Measurements from ENCODE around the gene GRAPL.
"Not testable (repeated sequence)": the region's sequence is repeated elsewhere in the genome, so short reads cannot be mapped to it uniquely, and the experiment has no call there.

The GRAPL gene

GRCh38 chr17:19112459-19112826 lies 14.9 kb upstream of the GRAPL start:
- H2BK5ac ChIP-seq (ENCODE audit: low read length); H4K5ac ChIP-seq (ENCODE audit: low read length); H3K23ac ChIP-seq (ENCODE audit: low read length); H3K79me1 ChIP-seq (ENCODE audit: low read length); H2BK120ac ChIP-seq (ENCODE audit: low read depth, low read length); H3K18ac ChIP-seq (ENCODE audit: low read length); H3K4ac ChIP-seq (ENCODE audit: low read depth, low read length); H3K79me2 ChIP-seq (ENCODE audit: control insufficient read depth, insufficient read depth, low read length); H3K56ac ChIP-seq (ENCODE audit: low read length); H2BK15ac ChIP-seq (replicated peaks; ENCODE audit: low read depth); H3K4me3 ChIP-seq (ENCODE audit: low read length); H3K4me2 ChIP-seq (ENCODE audit: low read length); H3K36me3 ChIP-seq (ENCODE audit: control insufficient read depth, insufficient read depth, low read length); H2AK5ac ChIP-seq (ENCODE audit: low read length); H3K4me1 ChIP-seq (ENCODE audit: control insufficient read depth, low read depth, low read length); H3K27me3 ChIP-seq (ENCODE audit: insufficient read depth, low read length, poor library complexity); H4K8ac ChIP-seq (ENCODE audit: low read depth, low read length); H3K9ac ChIP-seq (ENCODE audit: low read length); H3K27ac ChIP-seq (ENCODE audit: low read depth, low read length): not testable (repeated sequence)
- peak; percentile 6 for DNase-seq
- WGBS (ENCODE audit: extremely low coverage, insufficient coverage, low lambda C conversion rate) = no CpG with 5 or more reads among the region's 18 CpGs

- H3K4me1 ChIP-seq (ENCODE audit: control insufficient read depth, low read depth, low read length); H3K79me1 ChIP-seq (ENCODE audit: low read length); H3K4me2 ChIP-seq (ENCODE audit: low read length); H2BK15ac ChIP-seq (replicated peaks; ENCODE audit: low read depth); H3K18ac ChIP-seq (ENCODE audit: low read length); H3K9ac ChIP-seq (ENCODE audit: low read length); H3K23ac ChIP-seq (ENCODE audit: low read length); H2BK5ac ChIP-seq (ENCODE audit: low read length); H3K36me3 ChIP-seq (ENCODE audit: control insufficient read depth, insufficient read depth, low read length); H3K4me3 ChIP-seq (ENCODE audit: low read length); H3K79me2 ChIP-seq (ENCODE audit: control insufficient read depth, insufficient read depth, low read length); H2BK120ac ChIP-seq (ENCODE audit: low read depth, low read length); H3K27ac ChIP-seq (ENCODE audit: low read depth, low read length); H4K5ac ChIP-seq (ENCODE audit: low read length); DNase-seq; H3K27me3 ChIP-seq (ENCODE audit: insufficient read depth, low read length, poor library complexity); H2AK5ac ChIP-seq (ENCODE audit: low read length); H4K8ac ChIP-seq (ENCODE audit: low read depth, low read length); H3K4ac ChIP-seq (ENCODE audit: low read depth, low read length); H3K56ac ChIP-seq (ENCODE audit: low read length): not testable (repeated sequence)
- no CpG with 5 or more reads among the region's 12 CpGs for WGBS (ENCODE audit: extremely low coverage, insufficient coverage, low lambda C conversion rate)
These were observed 8.7 kb upstream of the GRAPL start for GRCh38 chr17:19118695-19119094.

GRCh38 chr17:19125289-19125688 lies 2.1 kb upstream of the GRAPL start:
- not testable (repeated sequence) for H2BK15ac ChIP-seq (replicated peaks; ENCODE audit: low read depth); H3K36me3 ChIP-seq (ENCODE audit: control insufficient read depth, insufficient read depth, low read length); H3K4ac ChIP-seq (ENCODE audit: low read depth, low read length); H2BK5ac ChIP-seq (ENCODE audit: low read length); H3K79me2 ChIP-seq (ENCODE audit: control insufficient read depth, insufficient read depth, low read length); DNase-seq; H3K79me1 ChIP-seq (ENCODE audit: low read length); H4K8ac ChIP-seq (ENCODE audit: low read depth, low read length); H3K18ac ChIP-seq (ENCODE audit: low read length); H3K27ac ChIP-seq (ENCODE audit: low read depth, low read length); H3K9ac ChIP-seq (ENCODE audit: low read length); H3K23ac ChIP-seq (ENCODE audit: low read length); H3K27me3 ChIP-seq (ENCODE audit: insufficient read depth, low read length, poor library complexity); H4K5ac ChIP-seq (ENCODE audit: low read length); H3K4me1 ChIP-seq (ENCODE audit: control insufficient read depth, low read depth, low read length); H2AK5ac ChIP-seq (ENCODE audit: low read length); H3K4me2 ChIP-seq (ENCODE audit: low read length); H3K56ac ChIP-seq (ENCODE audit: low read length); H3K4me3 ChIP-seq (ENCODE audit: low read length); H2BK120ac ChIP-seq (ENCODE audit: low read depth, low read length)
- WGBS (ENCODE audit: extremely low coverage, insufficient coverage, low lambda C conversion rate) = no CpG with 5 or more reads among the region's 7 CpGs

- H3K18ac ChIP-seq (ENCODE audit: low read length); H3K27me3 ChIP-seq (ENCODE audit: insufficient read depth, low read length, poor library complexity); H3K4ac ChIP-seq (ENCODE audit: low read depth, low read length); H4K5ac ChIP-seq (ENCODE audit: low read length); H3K4me1 ChIP-seq (ENCODE audit: control insufficient read depth, low read depth, low read length); H4K8ac ChIP-seq (ENCODE audit: low read depth, low read length); H3K56ac ChIP-seq (ENCODE audit: low read length); H2BK120ac ChIP-seq (ENCODE audit: low read depth, low read length); H2AK5ac ChIP-seq (ENCODE audit: low read length); H2BK5ac ChIP-seq (ENCODE audit: low read length); H2BK15ac ChIP-seq (replicated peaks; ENCODE audit: low read depth); H3K36me3 ChIP-seq (ENCODE audit: control insufficient read depth, insufficient read depth, low read length); H3K79me1 ChIP-seq (ENCODE audit: low read length); H3K4me2 ChIP-seq (ENCODE audit: low read length); DNase-seq; H3K9ac ChIP-seq (ENCODE audit: low read length); H3K4me3 ChIP-seq (ENCODE audit: low read length); H3K27ac ChIP-seq (ENCODE audit: low read depth, low read length); H3K79me2 ChIP-seq (ENCODE audit: control insufficient read depth, insufficient read depth, low read length); H3K23ac ChIP-seq (ENCODE audit: low read length): not testable (repeated sequence)
- no CpG with 5 or more reads among the region's 9 CpGs for WGBS (ENCODE audit: extremely low coverage, insufficient coverage, low lambda C conversion rate)
These were observed 2.1 kb downstream of the GRAPL start for GRCh38 chr17:19129500-19129899.

- H2BK5ac ChIP-seq (ENCODE audit: low read length); H3K79me1 ChIP-seq (ENCODE audit: low read length); DNase-seq; H3K79me2 ChIP-seq (ENCODE audit: control insufficient read depth, insufficient read depth, low read length); H2BK15ac ChIP-seq (replicated peaks; ENCODE audit: low read depth); H3K23ac ChIP-seq (ENCODE audit: low read length); H3K4me2 ChIP-seq (ENCODE audit: low read length); H2AK5ac ChIP-seq (ENCODE audit: low read length); H3K4ac ChIP-seq (ENCODE audit: low read depth, low read length); H3K9ac ChIP-seq (ENCODE audit: low read length); H3K56ac ChIP-seq (ENCODE audit: low read length); H3K18ac ChIP-seq (ENCODE audit: low read length); H3K4me3 ChIP-seq (ENCODE audit: low read length); H4K8ac ChIP-seq (ENCODE audit: low read depth, low read length); H3K36me3 ChIP-seq (ENCODE audit: control insufficient read depth, insufficient read depth, low read length); H2BK120ac ChIP-seq (ENCODE audit: low read depth, low read length); H3K27ac ChIP-seq (ENCODE audit: low read depth, low read length); H4K5ac ChIP-seq (ENCODE audit: low read length); H3K27me3 ChIP-seq (ENCODE audit: insufficient read depth, low read length, poor library complexity); H3K4me1 ChIP-seq (ENCODE audit: control insufficient read depth, low read depth, low read length): not testable (repeated sequence)
- no CpG with 5 or more reads among the region's 8 CpGs for WGBS (ENCODE audit: extremely low coverage, insufficient coverage, low lambda C conversion rate)
These were observed 3.7 kb downstream of the GRAPL start for GRCh38 chr17:19131108-19131507.

- WGBS (ENCODE audit: extremely low coverage, insufficient coverage, low lambda C conversion rate) = no CpG with 5 or more reads among the region's 14 CpGs
- not testable (repeated sequence) for H2BK15ac ChIP-seq (replicated peaks; ENCODE audit: low read depth); H3K79me1 ChIP-seq (ENCODE audit: low read length)
These were observed 4.4 kb downstream of the GRAPL start for GRCh38 chr17:19131772-19132171.

More at GRCh38 chr17:19131772-19132171, 4.4 kb downstream of the GRAPL start:
- not testable (repeated sequence) for H3K79me2 ChIP-seq (ENCODE audit: control insufficient read depth, insufficient read depth, low read length); H3K4ac ChIP-seq (ENCODE audit: low read depth, low read length); H3K27ac ChIP-seq (ENCODE audit: low read depth, low read length); H4K5ac ChIP-seq (ENCODE audit: low read length); H2BK120ac ChIP-seq (ENCODE audit: low read depth, low read length); H3K18ac ChIP-seq (ENCODE audit: low read length); H3K23ac ChIP-seq (ENCODE audit: low read length); H4K8ac ChIP-seq (ENCODE audit: low read depth, low read length); DNase-seq; H2AK5ac ChIP-seq (ENCODE audit: low read length); H3K4me1 ChIP-seq (ENCODE audit: control insufficient read depth, low read depth, low read length); H3K4me2 ChIP-seq (ENCODE audit: low read length); H3K9ac ChIP-seq (ENCODE audit: low read length); H3K36me3 ChIP-seq (ENCODE audit: control insufficient read depth, insufficient read depth, low read length); H3K27me3 ChIP-seq (ENCODE audit: insufficient read depth, low read length, poor library complexity); H2BK5ac ChIP-seq (ENCODE audit: low read length); H3K56ac ChIP-seq (ENCODE audit: low read length); H3K4me3 ChIP-seq (ENCODE audit: low read length)

Data from mesendoderm (in vitro differentiated cells).